K562 (cell line): Measurements from ENCODE around the gene GRAMD2A. TPM values are rescaled to one million over a fixed set of nuclear protein-coding genes. Genes with fewer than 3 reads are reported as not detected.

ENCODE experiments used
- BCOR ChIP-seq: fragments of 450-650 bp; IDR thresholded peaks from 2 replicates; pipeline ENCODE4 v1.6.1; 2016
- CEBPB ChIP-seq: fragments of 450-650 bp; IDR thresholded peaks from 2 replicates; pipeline ENCODE4 v1.6.1; 2016; ENCODE audit warnings: missing genetic modification characterization, missing compliant biosample characterization
- CREB1 ChIP-seq, 2 experiments: sonication (generic) in 1 of 2; formaldehyde crosslinking in 1 of 2; IDR thresholded peaks; 2 replicates each; pipeline versions ENCODE4 v1.6.1 to v1.8.0; 2012 to 2022; ENCODE audit warnings: inconsistent platforms in 1 of 2, mild to moderate bottlenecking in 1 of 2, missing genetic modification reagents in 1 of 2, moderate library complexity in 1 of 2
- ETS2 ChIP-seq: IDR thresholded peaks from 2 replicates; pipeline ENCODE4 v1.6.1; 2016; ENCODE audit warnings: borderline replicate concordance, missing genetic modification characterization, mild to moderate bottlenecking, moderate library complexity, missing compliant biosample characterization; ENCODE audit not compliant: poor library complexity, severe bottlenecking
- HDAC8 ChIP-seq: fragments of 450-650 bp; IDR thresholded peaks from 2 replicates; pipeline ENCODE4 v1.6.1; 2016; ENCODE audit warnings: mild to moderate bottlenecking, missing genetic modification characterization, moderate library complexity, missing compliant biosample characterization
- MCM7 ChIP-seq, 2 experiments: fragments of 450-650 bp; IDR thresholded peaks; 2 replicates each; pipeline ENCODE4 v1.6.1; 2016 to 2018
- MTA1 ChIP-seq: fragments of 450-650 bp; IDR thresholded peaks from 2 replicates; pipeline ENCODE4 v1.6.1; 2017; ENCODE audit warnings: borderline replicate concordance
- PATZ1 ChIP-seq: fragments of 250-450 bp; sonication (Bioruptor Pico); IDR thresholded peaks from 2 replicates; pipeline ENCODE4 v1.5.0; 2020; ENCODE audit warnings: mild to moderate bottlenecking, borderline replicate concordance
- PHF8 ChIP-seq: fragments of 200-600 bp; sonication (generic); IDR thresholded peaks from 2 replicates; pipeline ENCODE4 v1.6.1; 2012; ENCODE audit warnings: mixed run types, mild to moderate bottlenecking, inconsistent platforms, low read length, moderate library complexity, borderline replicate concordance
- POLR2AphosphoS2 ChIP-seq: IDR thresholded peaks from 2 replicates; pipeline ENCODE4 v1.6.1; 2012; ENCODE audit warnings: low read length, improper control_type of control experiment
- PTRF ChIP-seq: fragments of 450-650 bp; IDR thresholded peaks from 2 replicates; pipeline ENCODE4 v1.6.1; 2016; ENCODE audit warnings: mild to moderate bottlenecking, missing genetic modification characterization, missing compliant biosample characterization
- RFX5 ChIP-seq: IDR thresholded peaks from 2 replicates; pipeline ENCODE4 v1.6.1; 2011; ENCODE audit warnings: low read depth, mild to moderate bottlenecking, improper control_type of control experiment, low read length
- RHOXF2B ChIP-seq: fragments of 250-450 bp; sonication (Bioruptor Pico); conservative IDR thresholded peaks from 2 replicates; pipeline ENCODE4 v1.5.1; 2021
- SAP30 ChIP-seq: fragments of 200-600 bp; sonication (generic); IDR thresholded peaks from 2 replicates; pipeline ENCODE4 v1.6.1; 2012; ENCODE audit warnings: borderline replicate concordance, low read depth, mild to moderate bottlenecking, moderate library complexity, low read length, control low read depth, inconsistent platforms; ENCODE audit not compliant: insufficient read depth, poor library complexity, severe bottlenecking
- SRSF7 ChIP-seq: fragments of 200-400 bp; formaldehyde crosslinking; optimal IDR thresholded peaks from 2 replicates; pipeline ENCODE3; 2017; ENCODE audit warnings: mild to moderate bottlenecking, low read depth, low read length
- TEAD4 ChIP-seq, 2 experiments: sonication (generic) in 1 of 2; formaldehyde crosslinking in 1 of 2; IDR thresholded peaks; 2 replicates each; pipeline versions ENCODE4 v1.6.1 to v1.8.0; 2012 to 2022; ENCODE audit warnings: borderline replicate concordance in 1 of 2, inconsistent platforms in 1 of 2, low read length in 1 of 2, mild to moderate bottlenecking in 1 of 2, missing genetic modification reagents in 1 of 2
- THRAP3 ChIP-seq: fragments of 450-650 bp; IDR thresholded peaks from 2 replicates; pipeline ENCODE4 v1.6.1; 2016; ENCODE audit warnings: mild to moderate bottlenecking, inconsistent platforms, borderline replicate concordance
- ZKSCAN8 ChIP-seq: fragments of 200-800 bp; sonication (Bioruptor generic); IDR thresholded peaks from 2 replicates; pipeline ENCODE4 v1.6.1; 2016; ENCODE audit warnings: missing genetic modification characterization, missing compliant biosample characterization
- ZNF134 ChIP-seq: fragments of 250-450 bp; sonication (Bioruptor Pico); conservative IDR thresholded peaks from 2 replicates; pipeline ENCODE4 v1.4.0; 2020
- ZNF174 ChIP-seq: fragments of 250-450 bp; sonication (Bioruptor Pico); IDR thresholded peaks from 2 replicates; pipeline ENCODE4 v1.4.0; 2020; ENCODE audit warnings: mild to moderate bottlenecking
- ZNF354B ChIP-seq: fragments of 250-450 bp; sonication (Bioruptor Pico); IDR thresholded peaks from 2 replicates; pipeline ENCODE4 v1.4.0; 2020
- ZNF444 ChIP-seq: fragments of 250-450 bp; sonication (Bioruptor Pico); IDR thresholded peaks from 2 replicates; pipeline ENCODE4 v1.4.0; 2020; ENCODE audit warnings: mild to moderate bottlenecking, moderate library complexity
- ZNF449 ChIP-seq: fragments of 250-450 bp; sonication (Bioruptor Pico); IDR thresholded peaks from 2 replicates; pipeline ENCODE4 v1.8.0; 2022; ENCODE audit warnings: moderate library complexity, mild to moderate bottlenecking, inconsistent platforms
- ZNF77 ChIP-seq: fragments of 250-450 bp; sonication (Bioruptor Pico); IDR thresholded peaks from 2 replicates; pipeline ENCODE4 v1.5.0; 2020
- polyA plus RNA-seq, 8 experiments: library from polyadenylated mRNA; depleted of rRNA in 4 of 8; stranded (reverse) in 5 of 8; unstranded in 3 of 8; fragments of >200 nt; fragmentation: Nextera tagmentation in 2 of 8; fragmentation: Illumina TruSeq in 1 of 8; extraction: Ambion mirVana in 2 of 8; extraction: Trizol in 1 of 8; gene quantifications; 2 replicates each; pipeline versions ENCODE4 v1.2.1 to v1.2.3, GENCODE V29; 2011 to 2014; ENCODE audit warnings: inconsistent platforms in 1 of 8, missing spikeins in 1 of 8
- total RNA-seq, 7 experiments: library from RNA; depleted of rRNA in 6 of 7; stranded (reverse); fragments of >200 nt in 6 of 7; fragmentation: Illumina TruSeq in 2 of 7; extraction: Trizol in 2 of 7; gene quantifications; 2 replicates each; pipeline versions ENCODE4 v1.2.1 to v1.2.3, GENCODE V29; 2011 to 2021; ENCODE audit warnings: low replicate concordance in 1 of 7
- TF ChIP-seq, protein P1 (sequence below): fragments of 450-650 bp; IDR thresholded peaks from 2 replicates; pipeline ENCODE4 v1.6.1; 2014; ENCODE audit warnings: low read depth, mild to moderate bottlenecking, moderate library complexity, borderline replicate concordance

GRAMD2A gene
- total and polyA plus RNA-seq, 9 of the 15 experiments (the other 6 are each of a cell fraction or from before 2014, with no cell fraction given), result 0.08 to 0.22 TPM; not detected in 7

DNA sequence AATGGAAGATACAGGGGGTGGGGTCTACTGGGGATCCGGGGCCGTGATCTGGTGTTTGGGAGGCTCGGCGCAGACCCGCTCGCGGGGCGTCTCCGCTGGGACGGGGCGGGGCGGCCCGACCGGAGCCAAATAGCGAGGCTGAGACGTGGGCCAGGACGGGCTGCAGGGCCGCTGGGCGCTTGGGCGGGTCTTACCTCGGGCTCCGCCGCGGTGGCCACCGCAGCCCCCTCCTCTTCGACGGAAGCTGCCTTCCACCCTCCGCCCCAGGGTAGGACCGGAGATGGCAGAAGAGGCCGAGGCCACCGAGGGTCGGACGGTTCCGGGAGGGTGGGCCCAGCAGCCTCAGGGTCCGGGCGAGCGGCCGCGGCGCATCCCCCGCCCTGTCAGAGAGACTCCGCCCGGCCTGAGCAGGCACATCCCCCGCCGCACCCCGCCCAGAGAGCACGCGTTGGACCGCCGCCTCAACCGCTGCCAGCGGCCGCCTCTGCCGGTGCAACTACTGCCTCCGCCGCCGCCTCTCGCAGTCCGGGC is 80.0 kb downstream of the GRAMD2A start (continued):
- TF ChIP-seq ZNF354B (no peak), THRAP3 (no peak), SAP30 (no peak), ZNF444 (CRISPR knock-in tag) (no peak), ZNF174 (CRISPR knock-in tag) (no peak), MCM7 (IDR thresholded peaks at IDR 0.05) (no peak), PHF8 (peak; percentile 79), BCOR (0 out of 2 replicates have a peak, but pooled peaks have one; percentile 10), TEAD4 (IDR thresholded peaks at IDR 0.05; ENCODE audit: low read length) (no peak), TEAD4 (CRISPR knock-in tag; IDR thresholded peaks at IDR 0.05; ENCODE audit: borderline replicate concordance) (no peak), POLR2AphosphoS2 (no peak), ZNF134 (CRISPR knock-in tag) (no peak), MTA1 (no peak), RFX5 (no peak), ETS2 (tag) (no peak), ZNF77 (CRISPR knock-in tag) (no peak), ZKSCAN8 (CRISPR knock-in tag) (no peak), ZNF449 (CRISPR knock-in tag) (no peak), RHOXF2B (no peak), PATZ1 (CRISPR knock-in tag) (no peak), CREB1 (IDR thresholded peaks at IDR 0.05) (no peak), CREB1 (CRISPR knock-in tag; IDR thresholded peaks at IDR 0.05) (peak; percentile 13; the same call in 1 of the 2 replicates), SRSF7 (no peak), HDAC8 (tag) (no peak), CEBPB (tag) (no peak), PTRF (tag) (no peak)
- TF ChIP-seq, protein P1, sequence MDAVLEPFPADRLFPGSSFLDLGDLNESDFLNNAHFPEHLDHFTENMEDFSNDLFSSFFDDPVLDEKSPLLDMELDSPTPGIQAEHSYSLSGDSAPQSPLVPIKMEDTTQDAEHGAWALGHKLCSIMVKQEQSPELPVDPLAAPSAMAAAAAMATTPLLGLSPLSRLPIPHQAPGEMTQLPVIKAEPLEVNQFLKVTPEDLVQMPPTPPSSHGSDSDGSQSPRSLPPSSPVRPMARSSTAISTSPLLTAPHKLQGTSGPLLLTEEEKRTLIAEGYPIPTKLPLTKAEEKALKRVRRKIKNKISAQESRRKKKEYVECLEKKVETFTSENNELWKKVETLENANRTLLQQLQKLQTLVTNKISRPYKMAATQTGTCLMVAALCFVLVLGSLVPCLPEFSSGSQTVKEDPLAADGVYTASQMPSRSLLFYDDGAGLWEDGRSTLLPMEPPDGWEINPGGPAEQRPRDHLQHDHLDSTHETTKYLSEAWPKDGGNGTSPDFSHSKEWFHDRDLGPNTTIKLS, result no peak
